ENCODE measurements around the gene ADGRF3. TPM values are rescaled to one million over a fixed set of nuclear protein-coding genes. Genes with fewer than 3 reads are reported as not detected.

ADGRF3 gene
- total and polyA plus RNA-seq, 2 of the 8 experiments (the other 6 are each of a cell fraction or from before 2014, with no cell fraction given): 0.54 to 0.69 TPM

GRCh38 chr2:26276484-26277227 is 69.9 kb downstream of the ADGRF3 start:
- Histone ChIP-seq H3K4ac (replicated peaks; ENCODE audit: insufficient read length, low read depth, low read length) (no peak overlapping the region), H3K23me2 (ENCODE audit: low read depth, low read length) (no peaks in the 10 kb centered on the region), H3K36me3 (ENCODE audit: control insufficient read depth in 2 of 4, insufficient read depth in 4 of 4, low read length in 3 of 4) (peaks cover 9 to 43% (median 26%) of the 10 kb centered on the region in 4 experiments; a peak in 7 of 8 replicates), H3K9ac (replicated peaks in 1 of 4; ENCODE audit: extremely low read depth in 1 of 4, low read depth in 3 of 4, low read length in 3 of 4) (no peak overlapping the region), H4K5ac (ENCODE audit: insufficient read length, low read depth, low read length) (no peak overlapping the region), H3K4me3 (ENCODE audit: extremely low read depth in 1 of 4, insufficient read depth in 2 of 4, low read depth in 3 of 4, low read length in 4 of 4) (no peak overlapping the region), H4K20me1 (replicated peaks in 1 of 2; ENCODE audit: control insufficient read depth in 1 of 2, insufficient read depth in 2 of 2, low read length in 2 of 2) (peaks cover 0 to 2% of the 10 kb centered on the region in 2 experiments), H3K4me1 (replicated peaks in 1 of 4; ENCODE audit: control insufficient read depth in 3 of 4, insufficient read depth in 4 of 4, low read length in 3 of 4) (no peaks in the 10 kb centered on the region), H2BK15ac (ENCODE audit: low read length) (no peak overlapping the region), H2BK12ac (ENCODE audit: low read depth, low read length) (no peak overlapping the region), H3K14ac (ENCODE audit: insufficient read length) (no peak overlapping the region), H2AK5ac (ENCODE audit: low read depth, low read length) (no peak overlapping the region), H3K27ac (ENCODE audit: low read depth, low read length) (no peak overlapping the region), H3K79me1 (ENCODE audit: low read depth, low read length) (no peaks in the 10 kb centered on the region), H2AFZ (ENCODE audit: low read length) (no peak overlapping the region), H3K27me3 (replicated peaks in 1 of 4; ENCODE audit: control insufficient read depth in 3 of 4, extremely low read depth in 1 of 4, insufficient read depth in 3 of 4, low read length in 3 of 4) (peaks cover 0 to 1% (median 0%) of the 10 kb centered on the region in 4 experiments; a peak in 1 of 7 replicates), H3K4me2 (ENCODE audit: insufficient read depth in 1 of 2, low read depth in 2 of 2, low read length in 2 of 2) (no peak overlapping the region), H4K91ac (replicated peaks; ENCODE audit: insufficient read length, low read length) (no peak overlapping the region), H2BK20ac (ENCODE audit: low read length) (no peak overlapping the region), H3K9me3 (ENCODE audit: insufficient read depth in 2 of 2, low read depth in 1 of 2, low read length in 1 of 2) (no peaks in the 10 kb centered on the region), H2BK5ac (ENCODE audit: low read depth, low read length) (no peak overlapping the region), H4K8ac (ENCODE audit: extremely low read depth, insufficient read depth, low read length) (no peak overlapping the region), H2BK120ac (replicated peaks; ENCODE audit: low read depth, low read length) (no peak overlapping the region), H3K79me2 (ENCODE audit: control insufficient read depth in 1 of 2, insufficient read depth in 2 of 2, low read length in 2 of 2) (no peaks in the 10 kb centered on the region), H3K56ac (replicated peaks; ENCODE audit: insufficient read length, low read depth, low read length) (no peak overlapping the region), H3K23ac (ENCODE audit: insufficient read length) (no peak overlapping the region), H3K18ac (ENCODE audit: extremely low read depth, low read length) (no peak overlapping the region)
- DNase-seq (ENCODE audit: low read depth in 1 of 2, low spot score in 2 of 2) (no peak), FAIRE-seq (no peak)
- ChIA-PET CTCF (ENCODE audit: partially characterized antibody) (interaction anchor here (3.3 kb wide), 1 partner anchor 37 kb away, joined by 11 read pairs; no protein-coding TSS in a partner anchor), POLR2A (ENCODE audit: partially characterized antibody) (interaction anchor here (0.6 to 1.6 kb wide), 2 partner anchors 23 to 335 kb away, joined by 3 to 4 read pairs; no protein-coding TSS in a partner anchor)
- WGBS, 2 experiments (ENCODE audit: extremely low coverage in 1 of 2, insufficient coverage in 1 of 2, insufficient read length in 1 of 2, insufficient replicate concordance in 2 of 2, low coverage in 1 of 2, low lambda C conversion rate in 2 of 2, missing lambda C conversion rate in 1 of 2): 88% methylated on average over 4 of the region's 4 CpGs; no CpG with 5 or more reads in 1 of the 2 experiments
- no peak for TF ChIP-seq GTF2F1 (IDR thresholded peaks at IDR 0.05; ENCODE audit: borderline replicate concordance, low read depth, low read length)
- TF ChIP-seq PHF8 (conservative IDR thresholded peaks at IDR 0.05; ENCODE audit: low read depth, low read length): no peak
- no peak for TF ChIP-seq HDAC2 (IDR thresholded peaks at IDR 0.05; ENCODE audit: borderline replicate concordance in 1 of 2, low read depth in 2 of 2, low read length in 2 of 2)
- no peak for TF ChIP-seq GABPA (IDR thresholded peaks at IDR 0.05; ENCODE audit: borderline replicate concordance, insufficient read depth, low read length)
- no peak for TF ChIP-seq RNF2 (IDR thresholded peaks at IDR 0.05; ENCODE audit: borderline replicate concordance, low read depth, low read length, missing control alignments, poor library complexity, severe bottlenecking)
- TF ChIP-seq ZNF274 (IDR thresholded peaks at IDR 0.05; ENCODE audit: borderline replicate concordance, extremely low read depth, low read length): no peak
- TF ChIP-seq KDM1A (IDR thresholded peaks at IDR 0.05; ENCODE audit: borderline replicate concordance, low read length): no peak
- no peak for TF ChIP-seq SIRT6 (IDR thresholded peaks at IDR 0.05; ENCODE audit: low read length)
- no peak for TF ChIP-seq HDAC6 (IDR thresholded peaks at IDR 0.05; ENCODE audit: low read depth, low read length)
- no peak for TF ChIP-seq SUZ12 (IDR thresholded peaks at IDR 0.05; ENCODE audit: low read length)
- TF ChIP-seq EP300 (IDR thresholded peaks at IDR 0.05; ENCODE audit: borderline replicate concordance in 1 of 2, low read depth in 2 of 2, low read length in 2 of 2): no peak
